Glutamatergic neuron (in vitro differentiated cells): ENCODE results near the gene ZNF423. TPM values are rescaled to one million over a fixed set of nuclear protein-coding genes. Genes with fewer than 3 reads are reported as not detected.

Source experiments
- DNase-seq: peaks from one replicate; pipeline ENCODE4 v3.0.0; 2022
- H3K27ac Mint-ChIP-seq: one replicate; pipeline ENCODE4 v1.8.0; 2020; ENCODE audit warnings: mild to moderate bottlenecking, mixed read lengths, inconsistent platforms; ENCODE audit not compliant: unreplicated experiment
- H3K27me3 Mint-ChIP-seq: one replicate; pipeline ENCODE4 v1.8.0; 2020; ENCODE audit warnings: mild to moderate bottlenecking, moderate library complexity, mixed read lengths, inconsistent platforms; ENCODE audit not compliant: unreplicated experiment
- H3K36me3 Mint-ChIP-seq: one replicate; pipeline ENCODE4 v1.8.0; 2020; ENCODE audit warnings: mild to moderate bottlenecking, mixed read lengths, inconsistent platforms; ENCODE audit not compliant: unreplicated experiment
- H3K4me1 Mint-ChIP-seq: one replicate; pipeline ENCODE4 v1.8.0; 2020; ENCODE audit warnings: mild to moderate bottlenecking, low read depth, mixed read lengths, inconsistent platforms; ENCODE audit not compliant: unreplicated experiment
- H3K4me3 Mint-ChIP-seq: one replicate; pipeline ENCODE4 v1.8.0; 2020; ENCODE audit warnings: mild to moderate bottlenecking, mixed read lengths, inconsistent platforms; ENCODE audit not compliant: unreplicated experiment
- H3K9me3 Mint-ChIP-seq: one replicate; pipeline ENCODE4 v1.8.0; 2020; ENCODE audit warnings: mild to moderate bottlenecking, moderate library complexity, mixed read lengths, inconsistent platforms; ENCODE audit not compliant: unreplicated experiment
- total RNA-seq: library from RNA; stranded (reverse); fragmentation: NEBNext Ultra II Directional; extraction: Animal tissue kit (Norgen Biotek cat#: 25700); gene quantifications from one replicate; pipeline ENCODE4 v1.2.1, GENCODE V29; 2021; ENCODE audit not compliant: unreplicated experiment
- TF ChIP-seq, protein P1 (sequence below): fragments of 200-600 bp; sonication (generic); IDR thresholded peaks from one replicate; pipeline ENCODE4 v1.5.0; 2021; ENCODE audit not compliant: partially characterized antibody, unreplicated experiment

The ZNF423 gene
- total RNA-seq, 1 donor from 2014 or later: 149 TPM

GRCh38 chr16:49446805-49447204 lies 409.1 kb downstream of the ZNF423 start:
- no peaks in the 10 kb centered on the region for H3K36me3 Mint-ChIP-seq
- H3K4me1 Mint-ChIP-seq: no peaks in the 10 kb centered on the region
- TF ChIP-seq, protein P1, sequence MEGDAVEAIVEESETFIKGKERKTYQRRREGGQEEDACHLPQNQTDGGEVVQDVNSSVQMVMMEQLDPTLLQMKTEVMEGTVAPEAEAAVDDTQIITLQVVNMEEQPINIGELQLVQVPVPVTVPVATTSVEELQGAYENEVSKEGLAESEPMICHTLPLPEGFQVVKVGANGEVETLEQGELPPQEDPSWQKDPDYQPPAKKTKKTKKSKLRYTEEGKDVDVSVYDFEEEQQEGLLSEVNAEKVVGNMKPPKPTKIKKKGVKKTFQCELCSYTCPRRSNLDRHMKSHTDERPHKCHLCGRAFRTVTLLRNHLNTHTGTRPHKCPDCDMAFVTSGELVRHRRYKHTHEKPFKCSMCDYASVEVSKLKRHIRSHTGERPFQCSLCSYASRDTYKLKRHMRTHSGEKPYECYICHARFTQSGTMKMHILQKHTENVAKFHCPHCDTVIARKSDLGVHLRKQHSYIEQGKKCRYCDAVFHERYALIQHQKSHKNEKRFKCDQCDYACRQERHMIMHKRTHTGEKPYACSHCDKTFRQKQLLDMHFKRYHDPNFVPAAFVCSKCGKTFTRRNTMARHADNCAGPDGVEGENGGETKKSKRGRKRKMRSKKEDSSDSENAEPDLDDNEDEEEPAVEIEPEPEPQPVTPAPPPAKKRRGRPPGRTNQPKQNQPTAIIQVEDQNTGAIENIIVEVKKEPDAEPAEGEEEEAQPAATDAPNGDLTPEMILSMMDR: no peak
- H3K9me3 Mint-ChIP-seq: no peaks in the 10 kb centered on the region
- H3K27me3 Mint-ChIP-seq: no peaks in the 10 kb centered on the region
- no peak overlapping the region for H3K4me3 Mint-ChIP-seq
- H3K27ac Mint-ChIP-seq: no peak overlapping the region
- DNase-seq: no peak

- Mint-ChIP-seq H3K4me1 (peaks cover 12% of the 10 kb centered on the region), H3K9me3 (peaks cover 2% of the 10 kb centered on the region), H3K27ac (no peak overlapping the region), H3K27me3 (peaks cover 1% of the 10 kb centered on the region), H3K4me3 (no peak overlapping the region), H3K36me3 (no peaks in the 10 kb centered on the region)
- peak; percentile 4 for DNase-seq
- TF ChIP-seq, protein P1: no peak
These were observed 412.3 kb downstream of the ZNF423 start for GRCh38 chr16:49443576-49443975.

- TF ChIP-seq, protein P1: no peak
- no peak for DNase-seq
- H3K27ac Mint-ChIP-seq: no peak overlapping the region
- H3K9me3 Mint-ChIP-seq: peaks cover 2% of the 10 kb centered on the region
- H3K36me3 Mint-ChIP-seq: no peaks in the 10 kb centered on the region
- peaks cover 3% of the 10 kb centered on the region for H3K27me3 Mint-ChIP-seq
- H3K4me1 Mint-ChIP-seq: peaks cover 12% of the 10 kb centered on the region
- no peak overlapping the region for H3K4me3 Mint-ChIP-seq
These were observed 413.1 kb downstream of the ZNF423 start for GRCh38 chr16:49442805-49443204.

DNA sequence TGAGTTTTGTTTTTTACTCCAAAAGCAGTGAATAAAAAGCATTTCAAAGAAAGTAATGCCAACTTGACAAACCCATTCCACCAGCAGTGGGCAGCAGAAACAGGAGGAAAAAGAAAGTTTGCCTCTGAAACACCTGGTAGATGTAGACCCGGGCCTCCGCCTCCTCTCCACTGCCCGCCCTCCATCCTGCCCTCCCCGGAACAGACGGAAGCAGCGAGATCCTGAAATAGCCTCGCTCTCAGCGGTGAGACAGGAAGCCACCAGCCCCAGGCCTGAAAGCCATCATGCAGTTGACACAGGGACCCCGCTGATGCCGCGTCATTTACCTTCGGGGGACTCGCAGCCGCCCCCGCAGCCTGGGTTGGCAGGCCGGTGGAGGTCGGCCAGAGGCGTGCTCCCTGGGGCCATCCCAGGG lies 414.5 kb downstream of the ZNF423 start:
- TF ChIP-seq, protein P1: no peak
- peaks cover 17% of the 10 kb centered on the region for H3K4me1 Mint-ChIP-seq
- peaks cover 2% of the 10 kb centered on the region for H3K9me3 Mint-ChIP-seq
- no peaks in the 10 kb centered on the region for H3K36me3 Mint-ChIP-seq
- DNase-seq: peak; percentile 30
- no peak overlapping the region for H3K27ac Mint-ChIP-seq
- peaks cover 5% of the 10 kb centered on the region for H3K27me3 Mint-ChIP-seq
- H3K4me3 Mint-ChIP-seq: no peak overlapping the region

- TF ChIP-seq, protein P1: no peak
- Mint-ChIP-seq H3K9me3 (peaks cover 2% of the 10 kb centered on the region), H3K4me3 (no peak overlapping the region), H3K27ac (peak overlapping the region; percentile 34), H3K27me3 (peaks cover 5% of the 10 kb centered on the region), H3K4me1 (peaks cover 24% of the 10 kb centered on the region), H3K36me3 (no peaks in the 10 kb centered on the region)
- DNase-seq: peak; percentile 13
These were observed 415.5 kb downstream of the ZNF423 start for GRCh38 chr16:49440156-49441065.
